ENCODE measurements around the gene ARHGAP44. TPM values are rescaled to one million over a fixed set of nuclear protein-coding genes. Genes with fewer than 3 reads are reported as not detected.

The ARHGAP44 gene
- total and polyA plus RNA-seq, 10 donors, result 0.54 to 2.6 (median 1.6) TPM

- Histone ChIP-seq H3K36me3 (no peaks in the 10 kb centered on the region), H3K27ac (no peak overlapping the region), H3K4me1 (peaks cover 0 to 11% (median 6%) of the 10 kb centered on the region in 6 donors), H3K27me3 (replicated peaks in 1 of 7) (no peaks in the 10 kb centered on the region), H3K4me3 (no peak overlapping the region), H3K9me3 (no peaks in the 10 kb centered on the region)
- intact Hi-C loops (cut with DNase I; ENCODE audit: low total_unique reads), result no loop called here
- DNase-seq, result no peak
- TF ChIP-seq POLR2AphosphoS5 (IDR thresholded peaks at IDR 0.05) (no peak), CTCF (IDR thresholded peaks at IDR 0.05 in 8 of 11, conservative IDR thresholded peaks at IDR 0.05 in 3 of 11) (no peak), POLR2A (IDR thresholded peaks at IDR 0.05) (no peak)
- 58 to 76% (median 64%) methylated on average over 1 of the region's 1 CpG for WGBS, 5 donors
These were observed 137.7 kb downstream of the ARHGAP44 start for GRCh38 chr17:12927001-12927400.

GRCh38 chr17:12927541-12928425, 138.5 kb downstream of the ARHGAP44 start:
- intact Hi-C loops (cut with DNase I; ENCODE audit: low total_unique reads), result no loop called here
- DNase-seq, result no peak

GRCh38 chr17:12928736-12929135, 139.4 kb downstream of the ARHGAP44 start:
- no peak for DNase-seq
- intact Hi-C loops (cut with DNase I; ENCODE audit: low total_unique reads), result no loop called here
- H3K9me3 ChIP-seq, result no peaks in the 10 kb centered on the region
- H3K27me3 ChIP-seq (replicated peaks in 1 of 7), result no peaks in the 10 kb centered on the region
- H3K36me3 ChIP-seq, result no peaks in the 10 kb centered on the region
- H3K27ac ChIP-seq, result no peak overlapping the region
- TF ChIP-seq CTCF (IDR thresholded peaks at IDR 0.05 in 8 of 11, conservative IDR thresholded peaks at IDR 0.05 in 3 of 11), result no peak
- TF ChIP-seq POLR2A (IDR thresholded peaks at IDR 0.05), result no peak
- no peak for TF ChIP-seq POLR2AphosphoS5 (IDR thresholded peaks at IDR 0.05)
- H3K4me1 ChIP-seq, result peaks cover 0 to 11% (median 6%) of the 10 kb centered on the region in 6 donors
- 41 to 79% (median 70%) methylated on average over 2 of the region's 2 CpGs for WGBS, 5 donors
- no peak overlapping the region for H3K4me3 ChIP-seq

More at GRCh38 chr17:12927541-12928425, 138.5 kb downstream of the ARHGAP44 start:
- Histone ChIP-seq H3K4me3 (no peak overlapping the region), H3K27ac (no peak overlapping the region), H3K9me3 (no peaks in the 10 kb centered on the region), H3K4me1 (peaks cover 0 to 11% (median 6%) of the 10 kb centered on the region in 6 donors), H3K27me3 (replicated peaks in 1 of 7) (no peaks in the 10 kb centered on the region), H3K36me3 (no peaks in the 10 kb centered on the region)
- no peak for TF ChIP-seq POLR2AphosphoS5 (IDR thresholded peaks at IDR 0.05)
- TF ChIP-seq POLR2A (IDR thresholded peaks at IDR 0.05), result no peak
- no peak for TF ChIP-seq CTCF (IDR thresholded peaks at IDR 0.05 in 8 of 11, conservative IDR thresholded peaks at IDR 0.05 in 3 of 11)
- 42 to 54% (median 47%) methylated on average over 5 of the region's 5 CpGs for WGBS, 5 donors

GRCh38 chr17:12936501-12936900, 147.2 kb downstream of the ARHGAP44 start:
- Histone ChIP-seq H3K36me3 (no peaks in the 10 kb centered on the region), H3K27me3 (replicated peaks in 1 of 7) (peaks cover 0 to 5% (median 0%) of the 10 kb centered on the region in 7 donors), H3K9me3 (peaks cover 0 to 4% (median 0%) of the 10 kb centered on the region in 8 donors), H3K4me3 (no peak overlapping the region), H3K4me1 (no peaks in the 10 kb centered on the region), H3K27ac (no peak overlapping the region)
- WGBS, 5 donors, result 51 to 72% (median 69%) methylated on average over 3 of the region's 3 CpGs
- no peak for DNase-seq
- TF ChIP-seq POLR2A (IDR thresholded peaks at IDR 0.05), result no peak
- no peak for TF ChIP-seq POLR2AphosphoS5 (IDR thresholded peaks at IDR 0.05)
- no peak for TF ChIP-seq CTCF (IDR thresholded peaks at IDR 0.05 in 8 of 11, conservative IDR thresholded peaks at IDR 0.05 in 3 of 11)
- intact Hi-C loops (cut with DNase I; ENCODE audit: low total_unique reads), result no loop called here

All from spleen (tissue), 11 donors.